Adrenal gland (tissue), 12 donors: ENCODE measurements around the gene ZNF292. TPM values are rescaled to one million over a fixed set of nuclear protein-coding genes. Genes with fewer than 3 reads are reported as not detected.

Experiments used
- DNase-seq, 7 donors: peaks; one replicate each; pipeline ENCODE4 v3.0.0-alpha.2; 2019 to 2020
- H3K27ac ChIP-seq, 5 donors: fragments of 200-600 bp; sonication (generic) in 4 of 5; 1 replicate in 3 of 5; 2 replicates in 2 of 5; pipeline versions ENCODE4 v1.5.1 to v1.8.0; 2016 to 2020; ENCODE audit warnings: mild to moderate bottlenecking in 1 of 5
- H3K27me3 ChIP-seq: fragments of 200-600 bp; 2 replicates; pipeline ENCODE4 v1.8.0; 2021
- H3K36me3 ChIP-seq, 2 donors: fragments of 200-600 bp; replicated peaks in 1 of 2; 1 replicate in 1 of 2; 2 replicates in 1 of 2; pipeline versions ENCODE4 v1.5.1 to v1.8.0; 2018 to 2022
- H3K4me1 ChIP-seq, 2 donors: fragments of 200-600 bp; replicated peaks in 1 of 2; 1 replicate in 1 of 2; 2 replicates in 1 of 2; pipeline versions ENCODE4 v1.5.1 to v1.8.0; 2018 to 2021
- H3K4me3 ChIP-seq, 4 donors: fragments of 200-600 bp; sonication (generic) in 3 of 4; one replicate each; pipeline ENCODE4 v1.5.1; 2016 to 2018
- H3K9me3 ChIP-seq, 3 donors: fragments of 200-600 bp; sonication (generic) in 1 of 3; replicated peaks in 1 of 3; 1 replicate in 2 of 3; 2 replicates in 1 of 3; pipeline versions ENCODE4 v1.5.1 to v1.8.0; 2016 to 2021
- POLR2A ChIP-seq, 2 donors: fragments of 450-650 bp; IDR thresholded peaks; one replicate each; pipeline ENCODE4 v1.6.1; 2017; ENCODE audit warnings: antibody characterized with exemption in 2 of 2, mild to moderate bottlenecking in 2 of 2, moderate library complexity in 1 of 2
- WGBS, 4 donors: extraction: QIAGEN DNeasy Blood & Tissue Kit in 2 of 4; methylation state at CpG; one replicate each; pipeline versions ENCODE4 v1.1.5 to v1.1.7; 2013 to 2017; 5-methylcytosine and 5-hydroxymethylcytosine counted together
- intact Hi-C, 2 donors: fragments of 100-400 bp; cut with DNase I; formaldehyde crosslinking; loops; one replicate each; pipeline versions ENCODE4 v1.14.1 to v1.15.0; 2022 to 2023
- polyA plus RNA-seq, 3 donors: library from polyadenylated mRNA; stranded (reverse); fragments of 200-250 nt in 2 of 3; fragments of 350-450 nt in 1 of 3; fragmentation: Illumina TruSeq in 1 of 3; extraction: RNeasy Lipid Tissue Mini Kit (QIAGEN cat#74804) in 1 of 3; gene quantifications; one replicate each; pipeline ENCODE4 v1.2.3, GENCODE V29; 2013 to 2014
- total RNA-seq, 9 donors: library from RNA; depleted of rRNA in 4 of 9; stranded (reverse); fragments of >200 nt in 4 of 9; fragments of 120-200 nt in 1 of 9; fragmentation: NEBNext Ultra II Directional in 1 of 9; extraction: Animal tissue kit (Norgen Biotek cat#: 25700) in 1 of 9; gene quantifications; one replicate each; pipeline versions ENCODE4 v1.1.0 to v1.2.4, GENCODE V29; 2013 to 2023
- TF ChIP-seq, protein P1 (sequence below), 6 experiments: fragments of 450-650 bp in 4 of 6; fragments of 200-600 bp in 2 of 6; sonication (generic) in 1 of 6; IDR thresholded peaks; 1 replicate in 5 of 6; 2 replicates in 1 of 6; pipeline versions ENCODE4 v1.5.1 to v1.8.0; 2016 to 2021; ENCODE audit warnings: antibody characterized with exemption in 6 of 6, mild to moderate bottlenecking in 2 of 6, moderate library complexity in 1 of 6
- donor health status: healthy with polysubstance abuse.
- donor health status: Bipolar disorder and iron deficiency.
- donor health status: DM: yes; HTN: yes; CAD: no.
- donor health status: DM: no; HTN: no; CAD: no.
- donor health status: DM: no; HTN: no; CAD: no.
- donor health status: DM: yes; HTN: yes; CAD: no.

Gene ZNF292
- total and polyA plus RNA-seq, 12 donors, result 4.8 to 57.2 (median 27.5) TPM

DNA sequence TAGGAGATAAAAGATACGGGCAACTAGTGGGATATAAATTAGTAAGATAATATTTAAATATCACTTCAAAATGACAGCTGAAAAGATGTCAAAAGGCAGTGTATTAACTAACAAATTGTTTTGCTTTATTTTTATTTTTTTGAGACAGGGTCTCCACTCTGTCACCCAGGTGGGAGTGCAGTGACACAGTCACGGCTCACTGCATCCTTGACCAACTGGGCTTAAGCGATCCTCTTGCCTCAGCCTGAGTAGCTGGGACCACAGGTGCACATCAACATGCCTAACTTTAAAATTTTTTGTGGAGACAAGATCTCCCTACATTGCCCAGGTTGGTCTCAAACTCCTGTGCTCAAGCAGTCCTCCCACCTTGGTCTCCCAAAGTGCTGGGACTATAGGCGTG is 5.9 kb downstream of the ZNF292 start:
- Histone ChIP-seq H3K36me3 (no peaks in the 10 kb centered on the region), H3K4me3 (no peak overlapping the region), H3K9me3 (no peaks in the 10 kb centered on the region), H3K4me1 (peaks cover 8 to 63% of the 10 kb centered on the region in 2 donors), H3K27ac (no peak overlapping the region), H3K27me3 (no peaks in the 10 kb centered on the region)
- 76 to 83% (median 77%) methylated on average over 4 of the region's 4 CpGs for WGBS, 4 donors
- TF ChIP-seq POLR2A (IDR thresholded peaks at IDR 0.05), result no peak
- intact Hi-C loops, result no loop called here
- no peak for DNase-seq

DNA sequence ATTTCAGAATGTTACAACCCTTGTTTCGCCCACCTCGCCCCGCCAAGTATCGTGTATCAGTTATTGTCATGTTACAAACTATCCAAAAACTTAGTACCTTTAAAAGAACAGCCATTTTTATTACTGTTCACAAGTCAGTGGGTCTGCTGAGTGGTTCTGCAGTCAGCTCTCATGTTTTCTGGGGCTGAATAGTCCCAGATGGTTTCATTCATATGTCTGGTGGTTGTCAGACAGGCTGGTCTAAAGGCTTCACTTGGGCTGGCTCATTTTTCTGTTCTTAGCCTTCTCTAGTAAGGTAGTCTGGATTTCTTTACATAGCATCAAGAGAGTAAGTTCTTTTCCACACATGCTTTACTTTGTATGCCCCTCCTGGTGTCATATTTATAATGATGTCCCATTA is 8.6 kb downstream of the ZNF292 start:
- intact Hi-C loops, result no loop called here
- no peak overlapping the region for H3K4me3 ChIP-seq
- peaks cover 0 to 37% of the 10 kb centered on the region in 2 donors for H3K4me1 ChIP-seq
- no peak overlapping the region for H3K27ac ChIP-seq
- TF ChIP-seq POLR2A (IDR thresholded peaks at IDR 0.05), result no peak
- TF ChIP-seq, protein P1, sequence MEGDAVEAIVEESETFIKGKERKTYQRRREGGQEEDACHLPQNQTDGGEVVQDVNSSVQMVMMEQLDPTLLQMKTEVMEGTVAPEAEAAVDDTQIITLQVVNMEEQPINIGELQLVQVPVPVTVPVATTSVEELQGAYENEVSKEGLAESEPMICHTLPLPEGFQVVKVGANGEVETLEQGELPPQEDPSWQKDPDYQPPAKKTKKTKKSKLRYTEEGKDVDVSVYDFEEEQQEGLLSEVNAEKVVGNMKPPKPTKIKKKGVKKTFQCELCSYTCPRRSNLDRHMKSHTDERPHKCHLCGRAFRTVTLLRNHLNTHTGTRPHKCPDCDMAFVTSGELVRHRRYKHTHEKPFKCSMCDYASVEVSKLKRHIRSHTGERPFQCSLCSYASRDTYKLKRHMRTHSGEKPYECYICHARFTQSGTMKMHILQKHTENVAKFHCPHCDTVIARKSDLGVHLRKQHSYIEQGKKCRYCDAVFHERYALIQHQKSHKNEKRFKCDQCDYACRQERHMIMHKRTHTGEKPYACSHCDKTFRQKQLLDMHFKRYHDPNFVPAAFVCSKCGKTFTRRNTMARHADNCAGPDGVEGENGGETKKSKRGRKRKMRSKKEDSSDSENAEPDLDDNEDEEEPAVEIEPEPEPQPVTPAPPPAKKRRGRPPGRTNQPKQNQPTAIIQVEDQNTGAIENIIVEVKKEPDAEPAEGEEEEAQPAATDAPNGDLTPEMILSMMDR (IDR thresholded peaks at IDR 0.05), result no peak
- no peak for DNase-seq
- no peaks in the 10 kb centered on the region for H3K27me3 ChIP-seq
- H3K9me3 ChIP-seq, result no peaks in the 10 kb centered on the region
- no peaks in the 10 kb centered on the region for H3K36me3 ChIP-seq
- 93 to 97% (median 96%) methylated on average over 4 of the region's 4 CpGs for whole genome bisulfite sequencing, 4 donors

DNA sequence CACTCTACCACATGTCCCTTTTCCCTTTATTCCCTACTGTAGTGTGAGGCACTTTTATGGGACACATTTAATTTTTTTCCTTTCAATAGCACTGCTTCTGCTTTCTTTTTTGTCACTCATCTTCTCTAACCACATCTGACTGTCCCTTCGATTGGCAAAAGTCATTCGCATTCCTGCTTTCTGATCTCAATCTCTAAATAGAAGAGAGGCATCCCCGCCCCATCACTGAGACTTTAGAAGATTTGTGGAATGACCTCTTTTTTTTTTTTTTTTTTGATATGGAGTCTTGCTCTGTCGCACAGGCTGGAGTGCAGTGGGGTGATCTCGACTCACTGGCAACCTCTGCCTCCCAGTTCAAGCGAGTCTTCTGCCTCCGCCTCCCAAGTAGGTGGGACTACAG is 9.1 kb downstream of the ZNF292 start:
- 93 to 96% (median 94%) methylated on average over 7 of the region's 7 CpGs for WGBS, 4 donors
- Histone ChIP-seq H3K27me3 (no peaks in the 10 kb centered on the region), H3K4me1 (peaks cover 0 to 37% of the 10 kb centered on the region in 2 donors), H3K27ac (no peak overlapping the region), H3K4me3 (no peak overlapping the region), H3K36me3 (no peaks in the 10 kb centered on the region), H3K9me3 (no peaks in the 10 kb centered on the region)
- TF ChIP-seq, protein P1 (IDR thresholded peaks at IDR 0.05), result no peak
- no peak for TF ChIP-seq POLR2A (IDR thresholded peaks at IDR 0.05)
- DNase-seq, result no peak
- intact Hi-C loops, result no loop called here

DNA sequence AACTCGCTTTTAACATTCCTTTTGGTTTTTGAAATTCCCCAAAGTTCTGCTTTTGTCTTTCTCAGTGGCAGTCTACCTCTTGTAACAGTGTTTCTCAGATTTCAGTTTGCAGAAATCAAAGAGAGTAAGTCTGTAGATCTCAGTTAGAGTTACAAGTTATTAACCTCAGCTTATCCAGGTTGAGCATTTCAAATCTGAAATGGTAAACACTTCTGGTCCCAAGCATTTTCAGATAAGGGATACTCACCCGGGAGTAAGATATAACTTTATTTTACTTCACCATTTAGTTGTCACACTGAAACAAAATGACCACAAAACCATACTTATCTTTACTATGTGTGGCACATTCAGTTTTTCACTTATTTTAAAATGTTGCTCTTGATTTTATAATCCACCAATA is 9.8 kb downstream of the ZNF292 start:
- no peaks in the 10 kb centered on the region for H3K36me3 ChIP-seq
- 81 to 86% (median 83%) methylated on average over 2 of the region's 2 CpGs for WGBS, 4 donors
- H3K27me3 ChIP-seq, result no peaks in the 10 kb centered on the region
- H3K27ac ChIP-seq, result no peak overlapping the region
- H3K4me3 ChIP-seq, result no peak overlapping the region
- no peaks in the 10 kb centered on the region for H3K9me3 ChIP-seq
- intact Hi-C loops, result no loop called here
- no peak for DNase-seq
- TF ChIP-seq, protein P1 (IDR thresholded peaks at IDR 0.05), result no peak
- no peak for TF ChIP-seq POLR2A (IDR thresholded peaks at IDR 0.05)
- H3K4me1 ChIP-seq, result peaks cover 0 to 35% of the 10 kb centered on the region in 2 donors

DNA sequence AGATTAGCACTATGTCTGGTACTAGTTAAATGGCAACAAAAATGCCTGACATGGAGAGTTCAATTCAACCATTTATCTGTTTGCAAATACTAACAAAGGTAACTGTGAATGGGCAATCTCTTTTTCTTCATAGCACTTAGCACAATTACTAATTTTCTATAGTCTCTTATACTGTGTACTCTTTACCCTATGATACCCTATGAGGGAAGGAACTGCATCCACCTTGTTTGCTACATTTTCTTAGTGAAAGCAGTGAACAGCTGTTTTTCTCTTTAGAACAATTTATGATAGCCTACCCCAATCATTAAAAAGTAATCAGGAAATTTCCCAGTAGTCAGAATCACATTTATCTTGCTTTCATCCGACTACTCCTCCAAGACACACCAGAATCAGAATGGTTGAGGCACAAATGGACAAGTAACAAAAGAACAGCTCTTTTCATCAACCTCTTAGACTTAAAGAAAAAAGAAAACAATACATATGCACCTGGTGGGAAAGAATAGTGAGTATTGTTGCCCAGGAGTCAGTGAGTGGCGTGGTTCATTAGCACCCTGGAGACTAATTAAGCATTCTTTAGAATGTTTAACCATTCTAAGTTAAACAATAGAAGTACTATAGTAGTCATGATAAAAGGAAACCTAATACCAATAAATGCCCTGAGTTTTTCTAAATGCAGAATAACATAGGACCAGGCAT is 16.7 kb downstream of the ZNF292 start:
- no peaks in the 10 kb centered on the region for H3K36me3 ChIP-seq
- DNase-seq, result no peak
- H3K27ac ChIP-seq, result no peak overlapping the region
- no peaks in the 10 kb centered on the region for H3K9me3 ChIP-seq
- TF ChIP-seq, protein P1 (IDR thresholded peaks at IDR 0.05), result no peak
- TF ChIP-seq POLR2A (IDR thresholded peaks at IDR 0.05), result no peak
- 92 to 97% (median 95%) methylated on average over 2 of the region's 2 CpGs for whole genome bisulfite sequencing, 4 donors
- H3K4me3 ChIP-seq, result no peak overlapping the region
- intact Hi-C loops, result no loop called here
- peaks cover 0 to 38% of the 10 kb centered on the region in 2 donors for H3K4me1 ChIP-seq
- H3K27me3 ChIP-seq, result no peaks in the 10 kb centered on the region
